GM23338 (cell line): ENCODE measurements around the gene STK32C. TPM values are rescaled to one million over a fixed set of nuclear protein-coding genes. Genes with fewer than 3 reads are reported as not detected.

Experiments
- ATAC-seq: fragments of 200-7000 bp; cut with Tn5 transposase; 3 replicates; pipeline ENCODE4 v1.9.1; 2020
- DNase-seq: peaks from one replicate; pipeline ENCODE4 v3.0.0-alpha.2; 2015; ENCODE audit warnings: low spot score
- H2AFZ ChIP-seq: fragments of 200-600 bp; sonication (generic); 2 replicates; pipeline ENCODE4 v1.8.0; 2016; ENCODE audit warnings: antibody characterized with exemption, mild to moderate bottlenecking, moderate library complexity
- H3F3A ChIP-seq: fragments of 200-600 bp; sonication (generic); replicated peaks from 2 replicates; pipeline ENCODE4 v1.8.0; 2017; ENCODE audit warnings: antibody characterized with exemption, mixed run types, low read depth
- H3K27ac ChIP-seq: fragments of 200-600 bp; sonication (generic); 2 replicates; pipeline ENCODE4 v1.6.1; 2016; ENCODE audit warnings: low read depth
- H3K27me3 ChIP-seq: fragments of 200-600 bp; sonication (generic); 2 replicates; pipeline ENCODE4 v1.8.0; 2016; ENCODE audit warnings: mild to moderate bottlenecking, mixed run types, moderate library complexity; ENCODE audit not compliant: insufficient read depth
- H3K36me3 ChIP-seq: fragments of 200-600 bp; sonication (generic); 2 replicates; pipeline ENCODE4 v1.8.0; 2016; ENCODE audit warnings: mild to moderate bottlenecking; ENCODE audit not compliant: insufficient read depth
- H3K4me1 ChIP-seq: fragments of 200-600 bp; sonication (generic); 2 replicates; pipeline ENCODE4 v1.8.0; 2016; ENCODE audit warnings: mild to moderate bottlenecking, moderate library complexity; ENCODE audit not compliant: insufficient read depth
- H3K4me2 ChIP-seq: fragments of 200-600 bp; sonication (generic); 2 replicates; pipeline ENCODE4 v1.7.1; 2017; ENCODE audit warnings: mixed run types
- H3K4me3 ChIP-seq: fragments of 200-600 bp; sonication (generic); 2 replicates; pipeline ENCODE4 v1.6.1; 2016; ENCODE audit warnings: mixed run types
- H3K79me2 ChIP-seq: fragments of 200-600 bp; sonication (generic); replicated peaks from 2 replicates; pipeline ENCODE4 v1.8.0; 2017; ENCODE audit warnings: mild to moderate bottlenecking; ENCODE audit not compliant: insufficient read depth
- H3K9me2 ChIP-seq: fragments of 200-600 bp; sonication (generic); 2 replicates; pipeline ENCODE4 v1.8.0; 2017; ENCODE audit not compliant: insufficient read depth
- H4K20me1 ChIP-seq: fragments of 200-600 bp; sonication (generic); replicated peaks from 2 replicates; pipeline ENCODE4 v1.8.0; 2017; ENCODE audit warnings: mild to moderate bottlenecking; ENCODE audit not compliant: insufficient read depth
- H3K27ac Mint-ChIP-seq: 2 replicates; pipeline ENCODE4 v1.8.0; 2020; ENCODE audit warnings: inconsistent platforms, mild to moderate bottlenecking, moderate library complexity, mixed read lengths
- H3K27me3 Mint-ChIP-seq: 3 replicates; pipeline ENCODE4 v1.8.0; 2022; ENCODE audit warnings: low read depth, mild to moderate bottlenecking, moderate library complexity, mixed read lengths, inconsistent platforms; ENCODE audit not compliant: insufficient read depth, poor library complexity
- H3K36me3 Mint-ChIP-seq: 3 replicates; pipeline ENCODE4 v1.8.0; 2021; ENCODE audit warnings: low read depth, mild to moderate bottlenecking, inconsistent platforms, moderate library complexity, mixed read lengths
- H3K4me1 Mint-ChIP-seq: 3 replicates; pipeline ENCODE4 v1.8.0; 2020; ENCODE audit warnings: mild to moderate bottlenecking, inconsistent platforms, mixed read lengths
- H3K4me3 Mint-ChIP-seq: 3 replicates; pipeline ENCODE4 v1.8.0; 2021; ENCODE audit warnings: moderate library complexity, mild to moderate bottlenecking, inconsistent platforms, mixed read lengths
- H3K9me3 Mint-ChIP-seq: 3 replicates; pipeline ENCODE4 v1.8.0; 2020; ENCODE audit warnings: moderate library complexity, mild to moderate bottlenecking, inconsistent platforms, mixed read lengths
- CREB1 ChIP-seq: fragments of 250-450 bp; sonication (Bioruptor Pico); IDR thresholded peaks from 2 replicates; pipeline ENCODE4 v1.5.0; 2020; ENCODE audit warnings: low read depth, mild to moderate bottlenecking, moderate library complexity
- EZH2 ChIP-seq: fragments of 200-600 bp; sonication (generic); IDR thresholded peaks from one replicate; pipeline ENCODE4 v1.8.0; 2017; ENCODE audit warnings: antibody characterized with exemption, mild to moderate bottlenecking, low read depth; ENCODE audit not compliant: unreplicated experiment
- EZH2phosphoT487 ChIP-seq: fragments of 200-600 bp; sonication (generic); IDR thresholded peaks from one replicate; pipeline ENCODE4 v1.8.1; 2018; ENCODE audit warnings: antibody characterized with exemption; ENCODE audit not compliant: unreplicated experiment
- JUNB ChIP-seq: IDR thresholded peaks from one replicate; pipeline ENCODE4 v1.6.1; 2016; ENCODE audit warnings: antibody characterized with exemption; ENCODE audit not compliant: unreplicated experiment
- NANOG ChIP-seq: IDR thresholded peaks from 2 replicates; pipeline ENCODE4 v1.6.1; 2016; ENCODE audit warnings: antibody characterized with exemption, borderline replicate concordance
- POLR2AphosphoS5 ChIP-seq: IDR thresholded peaks from 2 replicates; pipeline ENCODE4 v1.6.1; 2016; ENCODE audit warnings: antibody characterized with exemption, low read depth
- STAT1 ChIP-seq: IDR thresholded peaks from one replicate; pipeline ENCODE4 v1.6.1; 2016; ENCODE audit warnings: antibody characterized with exemption; ENCODE audit not compliant: unreplicated experiment
- ZNF114 ChIP-seq: fragments of 250-450 bp; sonication (Bioruptor Pico); IDR thresholded peaks from 2 replicates; pipeline ENCODE4 v1.5.0; 2020; ENCODE audit warnings: mild to moderate bottlenecking, moderate library complexity
- ZNF331 ChIP-seq: fragments of 250-450 bp; sonication (Bioruptor Pico); IDR thresholded peaks from 2 replicates; pipeline ENCODE4 v1.5.0; 2020; ENCODE audit warnings: low read depth, mild to moderate bottlenecking, moderate library complexity
- polyA plus RNA-seq: library from polyadenylated mRNA; unstranded; fragments of >200 nt; fragmentation: Nextera tagmentation; extraction: Ambion mirVana; gene quantifications from 2 replicates; pipeline ENCODE4 v1.2.1, GENCODE V29; 2016
- total RNA-seq: library from RNA; depleted of rRNA; stranded (reverse); fragments of >200 nt; shearing (Covaris generic); gene quantifications from 2 replicates; pipeline ENCODE4 v1.2.3, GENCODE V29; 2014
- TF ChIP-seq, protein P1 (sequence below): IDR thresholded peaks from one replicate; pipeline ENCODE4 v1.6.1; 2018; ENCODE audit warnings: antibody characterized with exemption; ENCODE audit not compliant: unreplicated experiment
- TF ChIP-seq, protein P2 (sequence below), 2 experiments: fragments of 200-600 bp in 1 of 2; sonication (generic) in 1 of 2; conservative IDR thresholded peaks; 2 replicates each; pipeline versions ENCODE4 v1.5.1 to v1.6.1; 2016 to 2017; ENCODE audit warnings: antibody characterized with exemption in 2 of 2, low read depth in 2 of 2, mild to moderate bottlenecking in 2 of 2, moderate library complexity in 1 of 2
- TF ChIP-seq, protein P3 (sequence below): fragments of 250-450 bp; sonication (Bioruptor Pico); IDR thresholded peaks from 2 replicates; pipeline ENCODE4 v1.5.0; 2020; ENCODE audit warnings: mild to moderate bottlenecking, moderate library complexity
- TF ChIP-seq, protein P4 (sequence below): IDR thresholded peaks from 2 replicates; pipeline ENCODE4 v1.6.1; 2016; ENCODE audit warnings: antibody characterized with exemption

The STK32C gene
- total and polyA plus RNA-seq, 2 experiments from 2014 or later, result 10.2 to 20.5 TPM

DNA sequence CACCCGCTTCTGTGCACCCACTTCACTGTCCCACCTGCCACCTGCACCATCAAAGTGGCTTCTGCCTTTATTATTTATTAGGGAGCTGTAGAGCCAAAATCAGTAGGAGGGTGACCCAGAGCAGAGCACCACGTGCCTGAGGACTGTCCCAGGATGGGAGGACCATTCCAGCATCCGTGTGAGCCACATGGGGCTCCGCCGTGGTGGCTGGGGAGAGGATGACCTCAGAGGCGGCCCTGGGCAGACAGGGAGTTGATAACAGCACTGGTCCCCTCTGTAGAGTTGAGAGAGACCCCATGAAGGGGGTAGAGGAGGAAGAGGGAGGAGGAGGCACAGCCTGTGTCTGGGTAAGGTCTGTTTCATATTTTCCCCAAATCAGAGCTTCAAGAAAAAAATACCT lies 129.7 kb downstream of the STK32C start:
- DNase-seq (no peak), ATAC-seq (no peak)
- H3K27ac ChIP-seq, result no peak overlapping the region
- Mint-ChIP-seq H3K27ac (no peak overlapping the region), H3K36me3 (peaks cover 5% of the 10 kb centered on the region), H3K9me3 (peaks cover 16% of the 10 kb centered on the region), H3K4me3 (no peak overlapping the region), H3K4me1 (peaks cover 16% of the 10 kb centered on the region), H3K27me3 (peaks cover 21% of the 10 kb centered on the region)
- H3K27me3 ChIP-seq, result no peaks in the 10 kb centered on the region
- TF ChIP-seq, protein P1, sequence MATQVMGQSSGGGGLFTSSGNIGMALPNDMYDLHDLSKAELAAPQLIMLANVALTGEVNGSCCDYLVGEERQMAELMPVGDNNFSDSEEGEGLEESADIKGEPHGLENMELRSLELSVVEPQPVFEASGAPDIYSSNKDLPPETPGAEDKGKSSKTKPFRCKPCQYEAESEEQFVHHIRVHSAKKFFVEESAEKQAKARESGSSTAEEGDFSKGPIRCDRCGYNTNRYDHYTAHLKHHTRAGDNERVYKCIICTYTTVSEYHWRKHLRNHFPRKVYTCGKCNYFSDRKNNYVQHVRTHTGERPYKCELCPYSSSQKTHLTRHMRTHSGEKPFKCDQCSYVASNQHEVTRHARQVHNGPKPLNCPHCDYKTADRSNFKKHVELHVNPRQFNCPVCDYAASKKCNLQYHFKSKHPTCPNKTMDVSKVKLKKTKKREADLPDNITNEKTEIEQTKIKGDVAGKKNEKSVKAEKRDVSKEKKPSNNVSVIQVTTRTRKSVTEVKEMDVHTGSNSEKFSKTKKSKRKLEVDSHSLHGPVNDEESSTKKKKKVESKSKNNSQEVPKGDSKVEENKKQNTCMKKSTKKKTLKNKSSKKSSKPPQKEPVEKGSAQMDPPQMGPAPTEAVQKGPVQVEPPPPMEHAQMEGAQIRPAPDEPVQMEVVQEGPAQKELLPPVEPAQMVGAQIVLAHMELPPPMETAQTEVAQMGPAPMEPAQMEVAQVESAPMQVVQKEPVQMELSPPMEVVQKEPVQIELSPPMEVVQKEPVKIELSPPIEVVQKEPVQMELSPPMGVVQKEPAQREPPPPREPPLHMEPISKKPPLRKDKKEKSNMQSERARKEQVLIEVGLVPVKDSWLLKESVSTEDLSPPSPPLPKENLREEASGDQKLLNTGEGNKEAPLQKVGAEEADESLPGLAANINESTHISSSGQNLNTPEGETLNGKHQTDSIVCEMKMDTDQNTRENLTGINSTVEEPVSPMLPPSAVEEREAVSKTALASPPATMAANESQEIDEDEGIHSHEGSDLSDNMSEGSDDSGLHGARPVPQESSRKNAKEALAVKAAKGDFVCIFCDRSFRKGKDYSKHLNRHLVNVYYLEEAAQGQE, result no peak
- no peak for TF ChIP-seq EZH2
- TF ChIP-seq CREB1 (CRISPR knock-in tag), result no peak
- TF ChIP-seq, protein P2, sequence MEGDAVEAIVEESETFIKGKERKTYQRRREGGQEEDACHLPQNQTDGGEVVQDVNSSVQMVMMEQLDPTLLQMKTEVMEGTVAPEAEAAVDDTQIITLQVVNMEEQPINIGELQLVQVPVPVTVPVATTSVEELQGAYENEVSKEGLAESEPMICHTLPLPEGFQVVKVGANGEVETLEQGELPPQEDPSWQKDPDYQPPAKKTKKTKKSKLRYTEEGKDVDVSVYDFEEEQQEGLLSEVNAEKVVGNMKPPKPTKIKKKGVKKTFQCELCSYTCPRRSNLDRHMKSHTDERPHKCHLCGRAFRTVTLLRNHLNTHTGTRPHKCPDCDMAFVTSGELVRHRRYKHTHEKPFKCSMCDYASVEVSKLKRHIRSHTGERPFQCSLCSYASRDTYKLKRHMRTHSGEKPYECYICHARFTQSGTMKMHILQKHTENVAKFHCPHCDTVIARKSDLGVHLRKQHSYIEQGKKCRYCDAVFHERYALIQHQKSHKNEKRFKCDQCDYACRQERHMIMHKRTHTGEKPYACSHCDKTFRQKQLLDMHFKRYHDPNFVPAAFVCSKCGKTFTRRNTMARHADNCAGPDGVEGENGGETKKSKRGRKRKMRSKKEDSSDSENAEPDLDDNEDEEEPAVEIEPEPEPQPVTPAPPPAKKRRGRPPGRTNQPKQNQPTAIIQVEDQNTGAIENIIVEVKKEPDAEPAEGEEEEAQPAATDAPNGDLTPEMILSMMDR (conservative IDR thresholded peaks at IDR 0.05; ENCODE audit: low read depth in 2 of 2), result no peak
- TF ChIP-seq, protein P3, sequence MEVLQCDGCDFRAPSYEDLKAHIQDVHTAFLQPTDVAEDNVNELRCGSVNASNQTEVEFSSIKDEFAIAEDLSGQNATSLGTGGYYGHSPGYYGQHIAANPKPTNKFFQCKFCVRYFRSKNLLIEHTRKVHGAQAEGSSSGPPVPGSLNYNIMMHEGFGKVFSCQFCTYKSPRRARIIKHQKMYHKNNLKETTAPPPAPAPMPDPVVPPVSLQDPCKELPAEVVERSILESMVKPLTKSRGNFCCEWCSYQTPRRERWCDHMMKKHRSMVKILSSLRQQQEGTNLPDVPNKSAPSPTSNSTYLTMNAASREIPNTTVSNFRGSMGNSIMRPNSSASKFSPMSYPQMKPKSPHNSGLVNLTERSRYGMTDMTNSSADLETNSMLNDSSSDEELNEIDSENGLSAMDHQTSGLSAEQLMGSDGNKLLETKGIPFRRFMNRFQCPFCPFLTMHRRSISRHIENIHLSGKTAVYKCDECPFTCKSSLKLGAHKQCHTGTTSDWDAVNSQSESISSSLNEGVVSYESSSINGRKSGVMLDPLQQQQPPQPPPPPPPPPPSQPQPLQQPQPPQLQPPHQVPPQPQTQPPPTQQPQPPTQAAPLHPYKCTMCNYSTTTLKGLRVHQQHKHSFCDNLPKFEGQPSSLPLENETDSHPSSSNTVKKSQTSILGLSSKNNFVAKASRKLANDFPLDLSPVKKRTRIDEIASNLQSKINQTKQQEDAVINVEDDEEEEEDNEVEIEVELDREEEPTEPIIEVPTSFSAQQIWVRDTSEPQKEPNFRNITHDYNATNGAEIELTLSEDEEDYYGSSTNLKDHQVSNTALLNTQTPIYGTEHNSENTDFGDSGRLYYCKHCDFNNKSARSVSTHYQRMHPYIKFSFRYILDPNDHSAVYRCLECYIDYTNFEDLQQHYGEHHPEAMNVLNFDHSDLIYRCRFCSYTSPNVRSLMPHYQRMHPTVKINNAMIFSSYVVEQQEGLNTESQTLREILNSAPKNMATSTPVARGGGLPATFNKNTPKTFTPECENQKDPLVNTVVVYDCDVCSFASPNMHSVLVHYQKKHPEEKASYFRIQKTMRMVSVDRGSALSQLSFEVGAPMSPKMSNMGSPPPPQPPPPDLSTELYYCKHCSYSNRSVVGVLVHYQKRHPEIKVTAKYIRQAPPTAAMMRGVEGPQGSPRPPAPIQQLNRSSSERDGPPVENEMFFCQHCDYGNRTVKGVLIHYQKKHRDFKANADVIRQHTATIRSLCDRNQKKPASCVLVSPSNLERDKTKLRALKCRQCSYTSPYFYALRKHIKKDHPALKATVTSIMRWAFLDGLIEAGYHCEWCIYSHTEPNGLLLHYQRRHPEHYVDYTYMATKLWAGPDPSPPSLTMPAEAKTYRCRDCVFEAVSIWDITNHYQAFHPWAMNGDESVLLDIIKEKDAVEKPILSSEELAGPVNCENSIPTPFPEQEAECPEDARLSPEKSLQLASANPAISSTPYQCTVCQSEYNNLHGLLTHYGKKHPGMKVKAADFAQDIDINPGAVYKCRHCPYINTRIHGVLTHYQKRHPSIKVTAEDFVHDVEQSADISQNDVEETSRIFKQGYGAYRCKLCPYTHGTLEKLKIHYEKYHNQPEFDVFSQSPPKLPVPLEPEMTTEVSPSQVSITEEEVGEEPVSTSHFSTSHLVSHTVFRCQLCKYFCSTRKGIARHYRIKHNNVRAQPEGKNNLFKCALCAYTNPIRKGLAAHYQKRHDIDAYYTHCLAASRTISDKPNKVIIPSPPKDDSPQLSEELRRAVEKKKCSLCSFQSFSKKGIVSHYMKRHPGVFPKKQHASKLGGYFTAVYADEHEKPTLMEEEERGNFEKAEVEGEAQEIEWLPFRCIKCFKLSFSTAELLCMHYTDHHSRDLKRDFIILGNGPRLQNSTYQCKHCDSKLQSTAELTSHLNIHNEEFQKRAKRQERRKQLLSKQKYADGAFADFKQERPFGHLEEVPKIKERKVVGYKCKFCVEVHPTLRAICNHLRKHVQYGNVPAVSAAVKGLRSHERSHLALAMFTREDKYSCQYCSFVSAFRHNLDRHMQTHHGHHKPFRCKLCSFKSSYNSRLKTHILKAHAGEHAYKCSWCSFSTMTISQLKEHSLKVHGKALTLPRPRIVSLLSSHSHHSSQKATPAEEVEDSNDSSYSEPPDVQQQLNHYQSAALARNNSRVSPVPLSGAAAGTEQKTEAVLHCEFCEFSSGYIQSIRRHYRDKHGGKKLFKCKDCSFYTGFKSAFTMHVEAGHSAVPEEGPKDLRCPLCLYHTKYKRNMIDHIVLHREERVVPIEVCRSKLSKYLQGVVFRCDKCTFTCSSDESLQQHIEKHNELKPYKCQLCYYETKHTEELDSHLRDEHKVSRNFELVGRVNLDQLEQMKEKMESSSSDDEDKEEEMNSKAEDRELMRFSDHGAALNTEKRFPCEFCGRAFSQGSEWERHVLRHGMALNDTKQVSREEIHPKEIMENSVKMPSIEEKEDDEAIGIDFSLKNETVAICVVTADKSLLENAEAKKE (CRISPR knock-in tag), result no peak
- no peak for TF ChIP-seq ZNF114 (CRISPR knock-in tag)
- no peak for TF ChIP-seq EZH2phosphoT487
- TF ChIP-seq POLR2AphosphoS5, result no peak
- no peak for TF ChIP-seq ZNF331 (CRISPR knock-in tag)
- TF ChIP-seq, protein P4, sequence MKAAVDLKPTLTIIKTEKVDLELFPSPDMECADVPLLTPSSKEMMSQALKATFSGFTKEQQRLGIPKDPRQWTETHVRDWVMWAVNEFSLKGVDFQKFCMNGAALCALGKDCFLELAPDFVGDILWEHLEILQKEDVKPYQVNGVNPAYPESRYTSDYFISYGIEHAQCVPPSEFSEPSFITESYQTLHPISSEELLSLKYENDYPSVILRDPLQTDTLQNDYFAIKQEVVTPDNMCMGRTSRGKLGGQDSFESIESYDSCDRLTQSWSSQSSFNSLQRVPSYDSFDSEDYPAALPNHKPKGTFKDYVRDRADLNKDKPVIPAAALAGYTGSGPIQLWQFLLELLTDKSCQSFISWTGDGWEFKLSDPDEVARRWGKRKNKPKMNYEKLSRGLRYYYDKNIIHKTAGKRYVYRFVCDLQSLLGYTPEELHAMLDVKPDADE, result no peak
- no peak for TF ChIP-seq NANOG
- TF ChIP-seq JUNB, result no peak
- TF ChIP-seq STAT1, result no peak
- H3F3A ChIP-seq, result no peaks in the 10 kb centered on the region
- H4K20me1 ChIP-seq, result no peaks in the 10 kb centered on the region
- H3K4me1 ChIP-seq, result no peaks in the 10 kb centered on the region
- no peaks in the 10 kb centered on the region for H3K36me3 ChIP-seq
- H3K4me3 ChIP-seq, result no peak overlapping the region
- H3K4me2 ChIP-seq, result no peak overlapping the region
- H3K79me2 ChIP-seq, result no peaks in the 10 kb centered on the region
- H2AFZ ChIP-seq, result no peak overlapping the region
- H3K9me2 ChIP-seq, result no peaks in the 10 kb centered on the region
